Testis (tissue), 2 donors: Measurements from ENCODE around the gene RP2.

Experiments used
- CTCF ChIP-seq, 3 experiments: fragments of 450-650 bp in 2 of 3; fragments of 200-600 bp in 1 of 3; sonication (generic) in 1 of 3; IDR thresholded peaks; one replicate each; pipeline ENCODE4 v1.5.1; 2016 to 2019; ENCODE audit warnings: antibody characterized with exemption in 3 of 3, mild to moderate bottlenecking in 2 of 3, moderate library complexity in 1 of 3
- POLR2A ChIP-seq: fragments of 450-650 bp; IDR thresholded peaks from one replicate; pipeline ENCODE4 v1.6.1; 2017; ENCODE audit warnings: antibody characterized with exemption, mild to moderate bottlenecking, moderate library complexity

DNA sequence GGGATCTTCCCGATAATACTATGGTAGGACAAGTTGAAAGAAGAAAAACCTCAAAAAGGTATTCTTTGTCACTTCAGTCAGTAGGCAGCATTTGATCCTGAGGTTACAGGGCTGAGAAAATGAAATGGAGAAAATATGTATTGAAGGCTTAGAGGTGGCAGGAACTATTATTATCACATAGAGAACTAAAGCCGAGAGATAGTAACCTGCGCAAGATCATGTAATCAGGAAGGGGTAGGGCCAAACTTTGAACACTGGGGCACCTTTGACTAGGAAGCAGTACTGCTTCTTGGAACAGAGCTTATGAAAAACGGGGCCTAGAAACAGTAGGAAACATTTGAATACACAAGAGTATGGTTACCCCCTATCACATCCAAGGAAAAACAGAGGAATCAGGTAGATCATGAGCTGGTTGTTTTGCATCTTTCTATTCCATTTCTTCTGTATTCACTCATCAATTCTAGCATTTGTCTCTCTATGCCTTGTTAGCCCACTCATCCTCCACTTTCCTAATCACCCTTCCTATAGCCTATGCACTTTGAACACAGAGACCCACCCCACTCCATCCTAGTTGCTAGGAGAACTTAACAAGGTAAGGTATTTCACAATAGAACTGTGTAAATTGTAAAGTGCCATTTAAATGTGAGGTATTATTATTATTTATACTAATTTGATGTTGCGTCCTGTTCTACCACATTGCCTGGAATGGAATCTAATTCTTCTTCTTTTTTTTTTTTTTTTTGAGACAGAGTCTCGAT lies 43.3 kb upstream of the RP2 start:
- TF ChIP-seq CTCF (IDR thresholded peaks at IDR 0.05) (no peak), POLR2A (no peak)
